GOT3 (cell line): ENCODE measurements around the gene APBA1.

Experiments
- DNase-seq: peaks from one replicate; lab custom pipeline; 2025; ENCODE audit warnings: mixed read lengths; lab: John Stamatoyannopoulos, UW

The APBA1 gene

DNA sequence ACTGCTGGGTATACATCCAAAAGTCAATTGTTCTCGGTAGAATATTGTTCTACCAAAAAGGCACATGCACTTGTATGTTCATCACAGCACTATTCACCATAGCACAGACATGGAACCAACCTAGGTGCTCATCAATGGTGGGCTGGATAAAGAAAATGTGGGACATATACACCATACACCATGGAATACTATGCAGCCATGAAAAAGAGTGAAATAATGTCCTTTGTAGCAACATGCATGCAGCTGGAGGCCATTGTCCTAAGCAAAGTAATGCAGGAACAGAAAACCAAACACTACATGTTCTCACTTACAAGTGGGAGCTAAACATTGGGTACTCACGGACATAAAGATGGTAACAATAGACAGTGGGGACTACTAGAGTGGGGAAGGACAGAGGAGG, 145.5 kb downstream of the APBA1 start:
- DNase-seq = no peak

DNA sequence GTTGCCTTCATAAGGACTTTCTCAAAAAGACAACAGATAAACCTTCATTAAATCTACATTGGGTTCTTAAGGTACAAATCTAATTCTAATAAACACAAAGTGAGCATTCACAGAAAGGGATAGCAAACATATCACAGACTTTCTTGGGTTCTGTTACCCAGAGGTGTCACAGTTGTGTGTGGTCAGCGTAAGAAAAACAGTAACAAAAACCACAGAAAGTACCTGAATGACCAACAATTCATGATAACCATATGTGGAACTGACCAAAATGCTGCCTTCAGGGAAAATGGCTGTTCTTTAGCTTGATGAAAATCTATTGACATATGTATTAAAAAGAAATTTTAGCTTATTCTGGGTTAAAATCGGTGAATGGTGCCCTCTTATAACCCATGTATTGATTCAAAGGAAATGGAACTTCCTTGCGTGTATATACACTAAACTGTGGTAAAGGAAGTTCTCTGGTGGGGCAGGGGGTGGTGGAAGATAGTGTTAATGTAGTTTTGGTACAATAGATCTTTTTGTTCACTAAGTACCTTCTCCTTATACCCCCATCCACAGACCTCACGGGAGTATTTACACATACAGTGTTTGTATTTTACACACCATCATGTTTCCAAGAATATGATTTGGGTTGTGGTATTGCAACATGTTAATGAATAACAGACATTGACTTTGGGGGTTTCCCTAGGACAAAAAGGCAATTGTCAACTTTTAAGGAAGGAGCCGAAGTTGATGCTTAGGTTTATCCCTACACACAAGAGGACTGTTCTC, 152.5 kb downstream of the APBA1 start:
- no peak for DNase-seq

DNA sequence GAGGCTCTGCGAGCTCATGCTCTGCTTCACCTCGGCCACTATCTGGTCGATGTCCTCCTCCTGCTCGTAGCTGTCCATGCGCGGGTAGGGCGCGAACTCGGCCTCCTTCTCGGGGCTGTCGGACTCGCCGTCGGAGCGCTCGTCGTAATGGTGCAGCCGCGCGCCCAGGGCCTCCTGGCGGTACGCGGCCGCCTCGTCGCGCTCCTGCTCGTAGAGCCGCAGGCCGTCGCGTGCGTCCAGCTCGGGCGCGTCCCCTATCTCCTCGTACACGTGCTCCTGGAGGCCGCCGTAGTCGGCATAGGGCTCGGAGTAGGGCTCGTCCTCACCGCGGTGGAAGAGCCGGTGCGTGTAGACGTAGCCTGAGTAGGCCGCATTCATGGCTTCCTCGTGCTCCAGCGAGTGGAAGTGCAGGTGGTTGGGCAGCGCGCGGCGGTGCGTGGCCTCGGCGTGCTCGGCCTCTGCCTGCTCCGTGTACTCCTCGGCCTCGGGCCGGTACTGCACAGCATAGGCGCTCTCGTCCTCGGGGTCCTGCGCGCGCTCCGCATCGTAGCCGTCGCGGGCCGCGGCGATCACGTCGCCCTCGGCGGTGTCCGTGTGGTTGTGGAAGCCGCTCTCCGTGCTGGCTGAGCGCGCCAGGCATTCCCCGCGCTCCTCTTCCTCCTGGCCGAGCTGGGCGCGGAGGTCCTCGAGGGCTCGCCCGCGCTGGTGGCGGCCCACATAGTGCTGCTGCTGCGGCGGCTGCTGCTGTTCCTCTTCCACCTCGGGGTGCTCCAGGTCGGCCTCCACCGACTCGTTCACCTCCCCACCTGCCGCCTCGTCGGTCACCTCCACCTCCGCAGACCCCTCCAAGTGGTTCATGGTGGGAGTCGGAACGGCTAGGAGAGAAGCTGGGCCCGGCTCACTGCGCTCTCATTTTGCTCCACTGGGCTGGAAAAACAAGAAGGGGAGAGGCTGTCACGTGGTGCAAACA, 155.5 kb downstream of the APBA1 start:
- no peak for DNase-seq

DNA sequence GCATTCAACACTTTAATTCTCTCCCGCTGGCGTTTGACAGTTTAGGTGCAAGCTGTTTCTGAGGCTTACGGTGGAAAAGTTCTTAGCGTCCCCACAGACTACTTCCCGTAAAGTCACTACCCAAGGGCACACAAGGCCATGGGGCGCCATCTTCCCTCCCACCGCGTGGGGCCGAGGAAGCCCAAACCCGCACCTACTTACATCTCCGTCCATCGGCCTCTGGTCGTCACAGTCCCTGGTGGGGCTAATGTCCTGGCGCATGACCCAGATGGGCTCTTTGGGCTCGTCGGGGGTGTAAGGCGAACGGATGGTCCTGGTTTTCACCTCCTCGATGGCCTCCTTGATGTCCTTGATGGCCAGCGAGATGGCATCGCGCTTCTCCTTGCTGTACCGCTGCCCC, 156.4 kb downstream of the APBA1 start:
- no peak for DNase-seq

DNA sequence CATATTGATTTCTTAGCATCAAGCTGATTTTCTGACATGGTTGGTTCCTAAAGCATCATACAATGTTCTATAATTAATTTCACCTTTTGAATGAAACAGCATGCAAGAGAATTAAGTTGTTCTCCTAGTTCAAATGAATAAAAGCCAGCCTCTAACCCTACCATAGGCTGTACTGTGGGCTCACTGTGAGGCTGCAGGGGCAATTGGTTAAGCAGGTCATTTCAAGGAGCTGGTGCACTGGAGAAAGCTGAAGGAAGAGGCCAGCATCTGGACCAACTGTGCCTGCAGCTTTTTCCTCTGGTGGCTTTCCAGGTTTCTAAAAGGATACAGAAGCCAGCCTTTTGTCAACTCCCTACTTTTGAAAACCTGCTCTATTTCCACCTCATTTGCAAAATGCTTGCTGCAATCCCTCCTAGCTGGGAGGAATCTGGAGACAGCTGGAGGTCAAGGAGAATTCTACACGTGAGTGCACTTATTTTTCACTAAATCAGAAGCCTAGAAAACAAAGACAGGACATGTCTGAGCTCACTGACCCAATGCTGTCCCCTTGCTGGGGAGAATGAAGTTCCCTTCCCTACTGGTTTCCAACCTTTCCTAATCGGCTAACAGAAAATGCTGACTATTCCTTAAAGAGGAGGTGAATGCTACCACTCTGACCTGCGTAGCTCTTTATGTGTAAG, 158.9 kb downstream of the APBA1 start:
- DNase-seq = no peak

DNA sequence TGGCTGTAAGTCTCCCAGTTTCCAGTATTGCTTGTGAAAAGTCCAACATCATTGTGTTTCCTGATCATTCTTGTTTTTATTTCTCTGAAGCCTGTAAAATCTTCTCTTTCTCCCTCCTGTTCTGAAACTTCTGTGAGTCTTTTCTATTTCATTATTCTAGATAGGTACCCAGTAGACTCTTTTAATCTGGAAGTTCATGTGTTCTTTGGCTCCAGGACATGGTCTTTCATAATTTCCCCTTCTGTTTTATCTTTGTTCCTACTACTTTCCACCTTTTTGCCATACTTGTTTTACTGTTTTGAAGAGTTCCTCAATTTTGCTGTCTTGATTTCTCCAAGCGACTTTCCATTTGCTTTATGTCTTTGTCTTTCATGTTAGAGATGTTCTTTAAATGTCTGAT, 168.1 kb downstream of the APBA1 start:
- DNase-seq = no peak

DNA sequence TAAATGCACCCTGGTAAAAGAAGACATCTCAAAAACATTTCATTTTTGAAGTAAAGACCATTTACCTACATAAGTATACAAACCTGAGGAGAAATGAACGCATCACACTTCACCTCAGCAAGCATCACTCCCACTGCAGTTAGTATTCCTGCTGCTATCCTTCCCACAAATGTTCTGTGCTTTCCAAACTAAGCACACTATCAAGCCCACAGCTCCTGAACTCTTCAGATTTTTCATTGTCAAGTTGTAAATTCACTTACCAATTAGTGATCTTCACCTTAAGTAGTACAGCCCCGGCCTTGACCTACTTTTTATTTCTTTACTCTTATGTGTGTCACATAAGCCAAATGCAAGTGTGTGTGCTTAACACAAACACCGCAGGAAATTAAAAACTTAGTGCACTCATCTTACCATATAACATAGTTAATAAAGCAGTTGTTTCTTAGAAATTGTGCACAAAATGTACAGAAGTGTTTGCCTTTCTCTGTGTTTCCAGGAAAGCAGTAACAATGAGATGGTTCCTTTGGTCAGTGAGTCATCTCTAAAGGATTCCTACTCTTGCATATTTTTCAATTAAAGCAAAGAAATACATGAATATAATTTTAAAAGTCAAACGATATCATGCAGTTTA, 169.4 kb downstream of the APBA1 start:
- no peak for DNase-seq

DNA sequence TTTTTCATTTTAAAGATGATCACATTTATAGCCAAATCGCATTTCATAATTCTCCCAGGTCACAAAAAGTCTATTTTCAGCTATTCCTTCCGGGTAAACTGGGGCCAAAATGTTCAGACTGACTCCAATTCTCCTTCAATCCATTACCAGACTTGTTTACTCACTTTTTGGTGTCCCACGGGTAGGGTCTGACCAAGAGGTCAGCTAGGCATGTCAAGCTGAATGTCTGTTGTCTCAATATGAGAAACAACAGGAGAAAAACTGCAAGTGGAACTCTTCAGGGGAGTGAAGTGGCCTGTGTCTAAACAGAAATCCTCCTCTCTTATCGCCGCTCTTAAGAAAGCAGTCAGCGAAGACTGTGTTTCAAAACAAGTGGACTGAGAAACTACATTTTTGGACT, 171.3 kb downstream of the APBA1 start:
- no peak for DNase-seq

DNA sequence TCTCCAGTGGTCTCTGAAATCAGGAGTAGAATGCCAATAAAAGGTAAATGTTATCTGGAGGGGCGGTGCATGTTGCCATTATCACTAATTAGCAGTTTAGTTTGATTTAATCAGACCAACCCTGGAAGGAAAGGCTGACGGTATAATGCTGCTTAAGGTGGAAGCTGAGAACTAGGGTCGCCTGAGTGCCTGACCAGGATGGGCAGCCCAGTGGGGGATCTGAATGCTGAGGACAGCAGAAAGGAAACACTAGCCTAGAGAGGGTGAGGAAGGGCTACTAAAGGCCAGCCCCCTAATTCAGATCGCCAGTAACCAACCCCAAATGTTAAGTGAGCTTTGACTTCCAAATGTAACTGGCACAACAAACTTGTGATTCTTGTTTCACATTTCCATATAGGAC, 172.2 kb downstream of the APBA1 start:
- no peak for DNase-seq

DNA sequence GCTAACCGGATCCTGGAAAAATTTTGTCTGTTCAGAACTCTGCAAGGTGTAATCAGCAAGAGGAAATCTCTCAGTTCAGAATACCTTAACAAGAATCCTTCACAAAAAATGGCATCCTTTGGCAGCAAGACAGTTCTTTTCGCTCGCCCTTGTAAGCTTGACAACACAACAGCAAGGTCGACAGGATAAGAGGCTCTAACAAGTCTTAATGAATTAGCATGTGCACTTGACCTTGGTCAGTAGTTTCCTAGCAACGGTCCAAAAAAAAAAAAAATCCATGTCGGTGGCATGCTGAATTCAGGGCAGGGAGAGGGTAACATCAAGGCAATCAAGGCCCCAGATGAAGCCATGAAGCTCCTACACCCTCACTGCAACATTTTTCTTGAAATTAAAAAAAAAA, 172.8 kb downstream of the APBA1 start:
- no peak for DNase-seq

DNA sequence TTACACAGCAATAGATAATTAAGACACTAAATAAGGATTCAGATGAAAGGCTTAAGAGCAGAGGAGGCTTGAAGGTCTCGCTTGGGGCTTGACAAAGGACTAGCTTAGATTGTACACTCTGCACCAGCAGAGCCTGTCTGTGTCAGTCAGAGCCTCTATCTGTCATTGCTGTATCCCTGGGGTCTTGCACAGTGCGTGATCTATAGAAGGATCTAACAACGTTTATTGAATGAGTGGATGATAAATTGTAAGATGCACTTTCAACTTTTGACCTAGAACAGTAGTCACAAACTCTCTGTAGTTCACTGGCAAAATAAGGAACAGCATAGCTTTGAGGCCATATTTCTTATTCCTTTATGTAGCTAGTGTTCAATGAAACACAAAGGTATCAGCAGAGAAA, 173.7 kb downstream of the APBA1 start:
- no peak for DNase-seq

DNA sequence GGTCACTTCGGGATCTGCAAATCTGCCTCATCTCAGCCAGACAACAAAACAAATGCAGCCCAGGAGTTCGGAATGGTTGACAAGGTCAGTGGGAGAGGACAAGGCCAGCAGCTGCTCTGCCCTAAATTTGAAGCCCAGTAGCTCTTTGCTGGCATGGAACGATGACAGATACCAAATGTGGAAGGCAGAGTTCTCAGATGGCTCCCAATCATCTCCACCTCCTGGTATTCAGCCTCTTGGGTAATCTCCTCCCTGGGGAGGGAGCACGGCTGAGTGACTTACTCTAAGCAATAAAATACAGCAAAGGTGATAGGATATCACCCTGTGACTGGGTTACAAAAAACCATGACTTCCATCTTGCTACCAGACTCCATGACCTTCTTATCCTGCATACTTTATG, 174.4 kb downstream of the APBA1 start:
- no peak for DNase-seq

DNA sequence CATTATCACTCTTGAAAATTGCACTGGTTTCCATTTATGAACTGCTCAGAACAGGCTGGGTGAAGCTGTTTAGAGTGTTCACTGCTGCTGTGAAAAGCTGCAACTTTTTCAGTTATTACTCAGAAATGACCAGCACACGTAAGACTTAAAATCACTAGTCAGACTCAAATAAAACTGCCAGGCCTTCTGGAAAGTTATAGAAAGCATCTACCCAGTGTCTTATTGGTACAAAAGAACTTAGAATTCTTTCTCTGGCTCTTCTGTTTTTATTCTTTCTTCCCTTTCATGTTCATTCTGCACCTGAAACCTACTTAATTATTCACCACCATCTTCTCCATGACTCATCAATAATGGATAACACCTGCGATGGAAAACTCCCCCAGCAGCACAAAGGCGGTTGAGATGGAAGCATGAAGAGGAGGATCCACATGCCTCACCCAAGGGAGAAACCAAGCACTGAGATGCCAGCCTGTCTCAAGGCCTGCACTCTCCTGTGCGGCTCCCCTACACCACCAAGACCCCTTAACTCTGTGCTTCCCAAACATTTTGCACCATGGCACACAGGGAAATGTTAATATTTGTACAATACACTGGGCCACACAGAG, 175.2 kb downstream of the APBA1 start:
- DNase-seq = no peak

DNA sequence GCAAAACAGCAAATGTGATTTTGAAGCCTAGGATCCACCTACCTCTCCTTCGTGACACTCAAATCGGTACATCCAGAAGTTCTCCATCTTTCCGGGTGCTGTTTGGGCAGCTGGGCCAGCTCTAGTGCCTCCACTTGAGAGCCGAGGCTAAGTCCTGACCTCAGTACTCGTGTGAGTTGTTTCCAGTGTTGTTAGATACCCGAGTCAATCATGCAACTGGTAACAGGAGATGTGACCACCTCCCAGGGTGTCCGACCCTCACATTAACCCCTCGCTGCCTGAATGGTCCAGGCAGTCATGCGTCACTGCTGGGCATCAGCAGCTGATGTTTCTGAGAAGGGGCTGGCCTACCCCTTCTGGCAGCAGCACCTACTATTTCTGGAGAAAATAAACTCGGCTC, 176.9 kb downstream of the APBA1 start:
- DNase-seq = no peak

DNA sequence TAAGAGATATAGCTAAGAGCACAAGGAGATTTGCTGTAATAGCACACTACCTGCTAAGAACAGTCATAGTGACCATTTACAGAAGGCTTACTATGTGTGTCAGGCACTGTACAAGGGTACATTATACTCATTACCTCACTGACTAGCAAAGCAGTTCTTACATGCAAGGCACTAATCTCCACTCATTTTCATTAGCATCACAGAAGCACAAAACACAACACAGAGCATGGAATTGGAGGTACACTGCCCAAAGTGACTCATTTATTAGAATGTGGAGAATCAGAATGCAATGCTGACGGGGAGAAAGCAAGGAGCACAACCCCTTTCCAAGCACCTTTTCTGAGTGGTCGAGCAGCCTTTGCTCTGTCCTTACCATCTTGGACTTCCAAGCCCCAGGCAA, 177.4 kb downstream of the APBA1 start:
- DNase-seq = no peak

DNA sequence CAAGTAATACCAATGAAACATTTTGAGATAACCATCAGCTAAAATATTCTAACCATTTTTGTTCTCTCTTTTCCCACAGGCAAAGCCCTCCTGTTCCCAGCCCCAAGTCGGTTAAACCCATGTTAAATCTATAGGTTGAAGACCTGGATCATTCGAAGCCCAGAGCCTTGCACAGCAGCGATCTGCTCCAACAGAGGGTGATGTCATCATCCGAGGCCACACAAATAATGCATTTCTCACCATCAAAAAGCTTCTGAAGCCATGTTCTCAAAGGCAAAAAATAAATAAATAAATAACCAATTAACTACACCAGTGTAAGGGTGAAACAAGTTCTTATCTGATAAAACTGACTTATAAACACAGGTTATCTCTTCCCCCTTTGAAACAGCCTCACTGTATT, 178.0 kb downstream of the APBA1 start:
- no peak for DNase-seq

DNA sequence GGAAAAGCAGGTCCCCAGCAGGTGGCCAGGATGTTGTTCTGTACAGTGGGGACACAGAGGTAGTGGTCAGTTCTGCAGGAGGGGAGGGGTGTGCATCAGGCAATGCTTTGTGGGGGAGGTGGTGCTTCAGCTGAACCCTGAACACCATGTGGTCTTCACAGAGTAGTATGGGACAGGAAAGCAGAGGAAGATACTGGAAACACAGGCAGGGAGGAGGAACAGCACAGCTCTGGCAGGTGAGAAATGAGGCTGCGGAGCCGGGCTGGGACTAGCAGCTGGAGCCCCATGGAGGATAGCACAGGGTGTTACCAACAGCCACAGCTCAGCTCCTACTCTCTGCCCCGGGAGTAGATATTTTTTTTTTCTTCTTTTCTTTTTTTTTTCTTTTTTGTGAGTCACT, 185.7 kb downstream of the APBA1 start:
- no peak for DNase-seq

DNA sequence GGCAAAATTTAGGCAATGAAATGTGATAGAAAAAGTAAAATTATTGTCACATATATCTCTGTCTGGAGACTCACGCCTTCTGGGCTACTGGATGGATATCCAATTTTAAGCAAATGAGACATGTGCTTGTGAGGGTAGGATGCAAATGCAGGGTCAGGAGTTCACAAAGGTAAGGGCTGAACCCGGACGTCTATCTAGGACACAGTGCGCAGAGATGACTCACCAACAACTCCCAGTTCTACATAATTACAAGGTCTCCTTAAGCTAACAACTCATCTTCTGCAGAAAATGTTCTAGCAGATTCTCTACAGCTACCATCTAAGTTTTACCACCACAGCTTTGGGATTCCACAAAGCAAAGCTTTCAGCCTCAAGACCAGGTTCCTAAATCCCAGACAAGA, 186.7 kb downstream of the APBA1 start:
- DNase-seq = no peak

DNA sequence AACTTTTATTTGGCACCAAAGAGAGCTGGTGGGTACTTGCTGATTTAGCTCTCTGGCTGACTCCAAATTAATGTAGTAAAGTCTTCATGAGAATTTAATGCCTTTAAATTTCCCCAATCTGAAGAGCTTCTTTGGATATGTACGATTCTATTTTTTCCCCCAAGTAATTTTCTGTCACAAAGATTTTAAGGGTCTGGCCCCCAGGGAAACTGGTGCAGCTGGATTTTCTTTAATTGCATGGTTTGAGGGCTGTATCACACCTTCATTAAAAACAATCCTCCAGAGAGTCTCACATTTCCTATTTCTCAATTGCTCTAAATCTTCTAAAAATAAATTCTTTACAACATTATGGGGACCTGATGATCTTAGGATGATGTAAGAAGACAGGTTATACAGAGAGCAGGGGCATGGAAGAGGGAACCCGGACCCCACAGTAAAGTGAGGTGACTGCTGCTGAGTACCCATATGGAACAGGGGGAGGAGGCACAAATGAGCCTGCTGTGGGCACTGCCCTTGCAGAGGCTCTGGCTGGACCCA, 188.2 kb downstream of the APBA1 start:
- DNase-seq = no peak

DNA sequence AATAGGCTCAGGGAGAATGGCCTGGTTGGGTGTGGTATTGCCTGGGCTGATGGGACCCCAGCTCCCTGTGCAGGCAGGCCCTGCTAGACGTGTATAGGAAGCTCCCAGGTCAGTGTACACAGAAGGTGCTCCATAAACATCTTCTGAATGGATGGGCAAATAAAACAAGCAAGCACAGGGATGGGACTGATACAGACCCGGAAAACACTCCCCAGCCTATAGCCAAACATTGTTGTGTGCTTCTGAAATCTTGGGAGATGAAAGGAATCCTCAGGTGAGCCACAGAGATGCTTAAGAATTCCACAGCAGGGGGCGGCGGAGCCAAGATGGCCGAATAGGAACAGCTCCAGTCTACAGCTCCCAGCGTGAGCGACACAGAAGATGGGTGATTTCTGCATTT, 195.4 kb downstream of the APBA1 start:
- no peak for DNase-seq

DNA sequence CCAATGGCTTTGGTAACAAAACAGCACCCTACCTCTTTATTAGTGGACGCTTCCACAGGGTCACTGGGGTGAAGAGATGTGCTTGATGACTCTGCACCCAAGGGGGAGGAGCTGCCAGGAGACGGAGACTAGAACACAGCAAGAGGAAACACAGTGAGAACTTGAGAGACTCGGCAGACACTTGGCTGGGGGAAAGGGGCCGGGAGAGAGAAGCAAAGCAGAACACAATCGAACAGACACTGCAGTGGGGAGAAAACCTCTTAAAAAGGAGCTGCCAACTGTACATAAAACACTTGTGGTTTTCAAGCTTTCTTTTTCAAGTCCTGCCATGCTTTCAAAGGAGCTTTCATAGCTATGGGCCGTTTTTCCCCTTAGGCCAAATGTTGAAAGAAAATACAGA, 196.2 kb downstream of the APBA1 start:
- no peak for DNase-seq

DNA sequence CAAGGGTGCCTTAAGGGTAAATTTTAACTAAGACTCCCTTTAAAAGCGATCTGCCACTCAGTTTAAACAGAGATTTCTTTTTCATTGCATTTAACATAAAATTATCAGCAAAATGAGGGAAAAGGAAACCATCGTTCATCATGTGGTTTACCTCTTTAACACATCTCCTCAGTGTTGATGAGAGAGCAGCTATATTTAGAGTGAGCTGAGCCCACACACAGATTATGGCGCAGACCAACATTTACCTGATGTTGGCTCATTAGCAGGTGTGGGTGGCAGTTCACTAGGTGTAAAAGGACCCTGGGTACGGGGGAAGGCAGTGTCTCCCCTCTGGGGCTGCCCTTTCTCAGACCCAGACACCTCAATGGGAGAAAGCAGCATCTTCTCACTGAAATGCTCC, 197.3 kb downstream of the APBA1 start:
- no peak for DNase-seq
